ENCODE measurements around the gene GPBAR1. TPM values are rescaled to one million over a fixed set of nuclear protein-coding genes. Genes with fewer than 3 reads are reported as not detected.

Gene GPBAR1
- total RNA-seq, 1 experiment from 2014 or later: 0.20 TPM

DNA sequence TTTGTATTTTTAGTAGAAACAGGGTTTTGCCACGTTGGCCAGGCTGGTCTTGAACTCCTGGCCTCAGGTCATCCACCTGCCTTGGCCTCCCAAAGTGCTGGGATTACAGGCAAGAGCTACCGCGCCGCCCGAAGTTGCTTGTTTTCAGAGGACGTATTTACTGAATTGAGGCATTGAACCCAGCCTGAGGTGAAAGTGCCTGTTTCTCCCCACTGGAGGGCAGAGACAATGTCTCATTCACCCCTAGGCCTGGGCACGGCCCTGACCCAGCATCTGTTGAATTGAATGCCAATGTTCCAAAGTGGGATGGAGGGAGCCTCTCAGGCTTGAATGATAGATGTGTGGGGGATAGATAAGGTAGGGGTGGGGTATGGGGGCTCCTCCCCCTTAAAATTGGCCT lies 36.0 kb downstream of the GPBAR1 start (continued):
- TF ChIP-seq ETV6 (CRISPR knock-in tag; IDR thresholded peaks at IDR 0.05): no peak

DNA sequence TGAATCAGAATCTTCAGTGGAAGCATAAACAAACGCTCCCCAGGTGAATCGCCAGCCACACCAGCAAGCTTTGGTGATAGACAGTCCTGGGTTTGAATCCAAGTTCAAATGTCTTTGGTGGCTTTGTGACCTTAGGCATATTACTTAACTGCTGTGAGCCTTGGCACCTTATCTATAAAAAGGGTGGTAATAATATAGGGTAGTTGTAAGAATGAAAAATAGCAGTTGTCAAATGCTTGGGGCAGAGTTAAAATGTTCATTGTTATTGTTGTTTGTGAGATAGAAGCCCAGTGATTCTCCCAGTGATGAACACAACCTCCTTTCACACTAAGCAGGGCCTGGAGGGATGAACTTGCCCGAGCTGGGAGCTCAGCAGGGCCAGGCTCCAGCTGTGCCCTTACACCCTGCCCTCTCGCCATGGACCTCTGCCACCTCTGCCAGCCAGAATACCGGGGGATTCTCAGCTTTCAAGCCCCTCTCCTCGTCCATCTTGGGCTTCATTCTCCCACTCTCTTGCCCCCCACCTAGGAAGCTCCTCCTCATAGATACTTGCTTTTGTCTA lies 37.6 kb downstream of the GPBAR1 start:
- Mint-ChIP-seq H3K27me3 (ENCODE audit: low read depth) (no peaks in the 10 kb centered on the region; the same call in 1 of the 2 replicates), H3K4me1 (peaks cover 23% of the 10 kb centered on the region), H3K4me3 (no peak overlapping the region), H3K27ac (no peak overlapping the region; the same call in 1 of the 2 replicates), H3K9me3 (no peaks in the 10 kb centered on the region), H3K36me3 (no peaks in the 10 kb centered on the region)
- DNase-seq (ENCODE audit: low spot score) (no peak), ATAC-seq (no peak)
- TF ChIP-seq ZBTB43 (CRISPR knock-in tag; IDR thresholded peaks at IDR 0.05) (no peak), E2F4 (CRISPR knock-in tag; IDR thresholded peaks at IDR 0.05; ENCODE audit: borderline replicate concordance, low read depth) (no peak), ZNF396 (CRISPR knock-in tag; IDR thresholded peaks at IDR 0.05; ENCODE audit: borderline replicate concordance) (no peak), SMAD3 (CRISPR knock-in tag; IDR thresholded peaks at IDR 0.05; ENCODE audit: borderline replicate concordance) (no peak), USF1 (CRISPR knock-in tag; IDR thresholded peaks at IDR 0.05) (no peak), ZNF263 (CRISPR knock-in tag; IDR thresholded peaks at IDR 0.05; ENCODE audit: low read depth) (no peak), JAZF1 (CRISPR knock-in tag; IDR thresholded peaks at IDR 0.05) (no peak), SMAD4 (CRISPR knock-in tag; IDR thresholded peaks at IDR 0.05) (no peak), GRHL2 (CRISPR knock-in tag; IDR thresholded peaks at IDR 0.05; ENCODE audit: insufficient replicate concordance, severe bottlenecking) (no peak), HMGA2 (CRISPR knock-in tag; IDR thresholded peaks at IDR 0.05) (no peak), USF2 (CRISPR knock-in tag; IDR thresholded peaks at IDR 0.05) (no peak), PRRX2 (CRISPR knock-in tag; IDR thresholded peaks at IDR 0.05) (no peak)
- TF ChIP-seq, protein P1, sequence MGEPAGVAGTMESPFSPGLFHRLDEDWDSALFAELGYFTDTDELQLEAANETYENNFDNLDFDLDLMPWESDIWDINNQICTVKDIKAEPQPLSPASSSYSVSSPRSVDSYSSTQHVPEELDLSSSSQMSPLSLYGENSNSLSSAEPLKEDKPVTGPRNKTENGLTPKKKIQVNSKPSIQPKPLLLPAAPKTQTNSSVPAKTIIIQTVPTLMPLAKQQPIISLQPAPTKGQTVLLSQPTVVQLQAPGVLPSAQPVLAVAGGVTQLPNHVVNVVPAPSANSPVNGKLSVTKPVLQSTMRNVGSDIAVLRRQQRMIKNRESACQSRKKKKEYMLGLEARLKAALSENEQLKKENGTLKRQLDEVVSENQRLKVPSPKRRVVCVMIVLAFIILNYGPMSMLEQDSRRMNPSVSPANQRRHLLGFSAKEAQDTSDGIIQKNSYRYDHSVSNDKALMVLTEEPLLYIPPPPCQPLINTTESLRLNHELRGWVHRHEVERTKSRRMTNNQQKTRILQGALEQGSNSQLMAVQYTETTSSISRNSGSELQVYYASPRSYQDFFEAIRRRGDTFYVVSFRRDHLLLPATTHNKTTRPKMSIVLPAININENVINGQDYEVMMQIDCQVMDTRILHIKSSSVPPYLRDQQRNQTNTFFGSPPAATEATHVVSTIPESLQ (CRISPR knock-in tag; IDR thresholded peaks at IDR 0.05): no peak
- TF ChIP-seq, protein P2, sequence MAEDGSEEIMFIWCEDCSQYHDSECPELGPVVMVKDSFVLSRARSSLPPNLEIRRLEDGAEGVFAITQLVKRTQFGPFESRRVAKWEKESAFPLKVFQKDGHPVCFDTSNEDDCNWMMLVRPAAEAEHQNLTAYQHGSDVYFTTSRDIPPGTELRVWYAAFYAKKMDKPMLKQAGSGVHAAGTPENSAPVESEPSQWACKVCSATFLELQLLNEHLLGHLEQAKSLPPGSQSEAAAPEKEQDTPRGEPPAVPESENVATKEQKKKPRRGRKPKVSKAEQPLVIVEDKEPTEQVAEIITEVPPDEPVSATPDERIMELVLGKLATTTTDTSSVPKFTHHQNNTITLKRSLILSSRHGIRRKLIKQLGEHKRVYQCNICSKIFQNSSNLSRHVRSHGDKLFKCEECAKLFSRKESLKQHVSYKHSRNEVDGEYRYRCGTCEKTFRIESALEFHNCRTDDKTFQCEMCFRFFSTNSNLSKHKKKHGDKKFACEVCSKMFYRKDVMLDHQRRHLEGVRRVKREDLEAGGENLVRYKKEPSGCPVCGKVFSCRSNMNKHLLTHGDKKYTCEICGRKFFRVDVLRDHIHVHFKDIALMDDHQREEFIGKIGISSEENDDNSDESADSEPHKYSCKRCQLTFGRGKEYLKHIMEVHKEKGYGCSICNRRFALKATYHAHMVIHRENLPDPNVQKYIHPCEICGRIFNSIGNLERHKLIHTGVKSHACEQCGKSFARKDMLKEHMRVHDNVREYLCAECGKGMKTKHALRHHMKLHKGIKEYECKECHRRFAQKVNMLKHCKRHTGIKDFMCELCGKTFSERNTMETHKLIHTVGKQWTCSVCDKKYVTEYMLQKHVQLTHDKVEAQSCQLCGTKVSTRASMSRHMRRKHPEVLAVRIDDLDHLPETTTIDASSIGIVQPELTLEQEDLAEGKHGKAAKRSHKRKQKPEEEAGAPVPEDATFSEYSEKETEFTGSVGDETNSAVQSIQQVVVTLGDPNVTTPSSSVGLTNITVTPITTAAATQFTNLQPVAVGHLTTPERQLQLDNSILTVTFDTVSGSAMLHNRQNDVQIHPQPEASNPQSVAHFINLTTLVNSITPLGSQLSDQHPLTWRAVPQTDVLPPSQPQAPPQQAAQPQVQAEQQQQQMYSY (CRISPR knock-in tag; IDR thresholded peaks at IDR 0.05): no peak
- POLR2A ChIA-PET: interaction anchor here (0.6 kb wide), 1 partner anchor 10 kb away, joined by 3 read pairs; no protein-coding TSS in a partner anchor
- CTCF ChIA-PET: interaction anchor here (0.6 to 1.2 kb wide), 6 partner anchors 12 to 230 kb away, joined by 3 to 5 read pairs (median 4); partner anchors contain the start of gene CATIP
